IPS-18c (cell line): ENCODE data around the gene ANKRD9.

ENCODE experiments used
- H3K4me3 ChIP-seq: 2 replicates; pipeline ENCODE4 v1.7.0; 2013; ENCODE audit warnings: low read depth, mild to moderate bottlenecking, low read length, moderate library complexity; ENCODE audit not compliant: insufficient read depth
- H3K9me3 ChIP-seq: one replicate; pipeline ENCODE4 v1.6.1; 2013; ENCODE audit warnings: mild to moderate bottlenecking, low read length, moderate library complexity; ENCODE audit not compliant: control insufficient read depth, insufficient read depth

The ANKRD9 gene

DNA sequence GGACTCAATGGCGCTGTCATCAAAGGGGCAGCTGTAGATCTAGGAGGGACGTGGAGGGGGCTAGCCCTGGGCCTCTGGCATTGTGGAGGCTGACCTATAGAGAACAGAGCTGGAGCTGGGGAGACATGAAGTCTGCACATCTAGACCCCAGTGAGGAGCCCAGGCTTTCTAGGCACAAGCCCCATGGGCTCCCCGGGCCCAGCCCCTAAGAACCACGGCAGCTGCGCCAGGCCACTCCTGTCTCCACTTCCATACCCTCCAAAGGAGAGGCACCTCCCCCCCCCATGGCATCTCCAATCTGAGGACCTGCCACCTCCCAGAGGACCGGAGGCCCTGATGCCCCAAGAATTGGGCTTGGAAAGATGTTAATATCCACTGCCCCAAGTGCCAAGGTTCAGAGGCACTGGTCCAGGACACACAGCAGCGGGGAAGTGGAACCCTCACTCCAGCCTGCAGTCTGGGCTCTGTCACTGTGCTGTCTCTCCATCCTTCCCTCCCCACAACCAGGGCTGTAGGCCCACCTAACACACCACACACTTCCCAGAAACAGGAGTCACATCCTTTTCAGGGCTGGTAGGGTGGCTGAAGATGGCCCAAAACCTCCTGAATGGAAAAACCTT is 4.5 kb downstream of the ANKRD9 start:
- H3K9me3 ChIP-seq: no peaks in the 10 kb centered on the region
- no peak overlapping the region for H3K4me3 ChIP-seq

DNA sequence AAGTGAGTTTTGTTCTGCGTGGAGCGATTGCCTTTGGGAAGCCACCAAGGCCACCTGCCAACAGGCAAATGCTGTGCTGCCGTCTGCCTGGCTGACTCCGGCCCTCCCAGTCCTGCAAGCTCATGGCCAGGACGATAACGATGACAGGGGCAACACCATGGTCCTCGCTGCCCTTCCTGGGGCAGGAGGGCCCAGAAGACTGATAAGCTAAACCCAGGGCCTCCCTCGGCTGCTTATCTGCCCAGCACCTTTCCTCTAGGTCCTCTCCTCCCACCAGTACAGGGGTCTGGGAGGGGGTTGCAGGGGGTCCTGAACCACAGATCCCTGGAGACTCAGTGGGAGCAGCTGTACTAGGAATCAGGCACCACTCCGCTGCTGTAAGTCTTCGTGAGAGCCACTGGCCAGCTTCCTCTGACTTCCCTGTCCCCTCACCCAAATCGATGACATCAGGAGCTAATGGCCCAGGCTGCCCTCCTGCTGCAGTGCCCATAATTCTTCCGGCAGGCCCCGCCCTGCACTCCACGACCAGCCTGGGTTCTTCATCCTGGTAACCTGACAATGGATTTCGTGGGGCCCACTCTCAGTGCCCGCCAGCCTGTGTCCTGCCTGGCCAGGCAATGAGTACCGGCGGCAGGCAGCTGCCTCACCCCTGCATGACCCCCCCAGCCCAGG is 5.1 kb downstream of the ANKRD9 start:
- Histone ChIP-seq H3K9me3 (no peaks in the 10 kb centered on the region), H3K4me3 (no peak overlapping the region)

DNA sequence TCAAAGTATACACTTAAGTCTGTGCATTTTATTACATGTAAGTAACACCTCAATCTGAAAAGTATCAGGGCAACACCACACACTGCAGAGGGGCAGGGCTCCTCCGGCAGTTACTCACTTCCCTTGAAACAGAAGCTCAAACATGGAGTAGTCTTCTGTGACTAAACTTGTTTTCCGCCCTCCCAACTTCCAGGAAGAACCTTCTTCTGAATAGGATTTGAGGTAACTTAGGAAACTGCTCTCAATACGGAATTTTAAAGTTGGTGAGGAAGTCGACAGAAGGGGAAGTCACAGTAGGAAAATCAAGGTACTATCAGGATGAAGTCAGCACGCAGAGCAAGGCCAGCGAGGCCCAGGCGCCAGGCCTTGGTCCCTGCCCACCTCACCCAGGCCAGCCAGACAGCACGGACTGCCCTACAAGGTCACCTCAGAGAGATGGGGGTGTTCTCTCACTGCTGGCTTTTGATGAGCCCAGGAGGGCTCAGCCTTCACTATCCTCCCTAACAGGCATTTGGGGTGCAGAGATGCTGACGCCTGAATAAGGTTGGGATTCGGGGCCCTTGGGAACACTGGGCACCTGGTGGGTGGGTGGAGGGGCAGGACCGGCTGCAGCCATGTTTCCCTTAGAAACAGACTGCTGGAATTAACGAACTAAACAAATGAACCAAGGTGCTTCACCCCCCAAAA is 5.8 kb downstream of the ANKRD9 start:
- Histone ChIP-seq H3K9me3 (no peaks in the 10 kb centered on the region), H3K4me3 (no peak overlapping the region)

DNA sequence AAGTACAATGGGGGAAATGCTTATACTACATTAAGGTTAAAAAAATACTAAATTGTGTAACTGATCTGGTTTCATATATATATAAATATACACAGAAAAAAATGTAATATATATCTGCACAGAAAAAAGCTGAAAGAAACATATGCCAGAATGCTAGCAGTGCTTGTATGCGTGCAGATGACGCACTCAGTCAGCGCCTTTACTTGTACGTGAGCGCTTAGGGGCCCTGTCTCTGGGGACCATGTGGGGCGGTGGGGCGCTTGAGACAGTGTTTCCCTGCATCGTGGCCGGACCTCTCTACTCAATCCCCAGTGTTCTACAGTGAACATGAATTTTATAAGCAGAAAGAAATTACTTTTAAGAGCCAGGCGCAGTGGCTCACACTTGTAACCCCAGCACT is 7.0 kb downstream of the ANKRD9 start:
- H3K9me3 ChIP-seq: no peaks in the 10 kb centered on the region
- no peak overlapping the region for H3K4me3 ChIP-seq

DNA sequence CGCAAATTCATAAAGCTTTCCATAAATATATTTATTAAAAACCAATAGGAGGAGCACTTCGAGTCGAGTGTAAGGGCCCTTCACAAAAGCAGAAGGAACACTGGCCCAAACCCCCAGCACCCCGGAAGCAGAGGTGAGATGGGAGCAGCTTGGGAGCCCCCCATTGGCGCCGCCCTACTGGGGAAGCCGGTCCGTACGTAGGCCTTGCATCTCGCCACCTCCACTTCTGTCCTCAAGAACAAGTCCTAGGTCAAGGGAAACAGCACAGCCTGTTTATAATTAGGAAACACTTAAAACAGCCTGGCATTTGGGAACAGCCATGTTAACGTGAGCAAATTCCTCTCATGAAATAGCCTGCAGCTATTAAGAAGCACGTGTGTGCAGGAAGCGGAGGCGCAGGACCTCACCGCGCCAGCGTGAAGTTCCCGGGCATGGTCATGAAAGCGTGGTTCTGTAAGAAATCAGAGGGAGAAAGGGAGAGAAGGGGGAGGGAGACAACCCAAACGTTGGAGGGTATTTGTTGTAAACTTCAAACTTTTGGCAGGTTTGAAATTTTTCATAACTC is 7.7 kb downstream of the ANKRD9 start:
- Histone ChIP-seq H3K9me3 (no peaks in the 10 kb centered on the region), H3K4me3 (no peak overlapping the region)

DNA sequence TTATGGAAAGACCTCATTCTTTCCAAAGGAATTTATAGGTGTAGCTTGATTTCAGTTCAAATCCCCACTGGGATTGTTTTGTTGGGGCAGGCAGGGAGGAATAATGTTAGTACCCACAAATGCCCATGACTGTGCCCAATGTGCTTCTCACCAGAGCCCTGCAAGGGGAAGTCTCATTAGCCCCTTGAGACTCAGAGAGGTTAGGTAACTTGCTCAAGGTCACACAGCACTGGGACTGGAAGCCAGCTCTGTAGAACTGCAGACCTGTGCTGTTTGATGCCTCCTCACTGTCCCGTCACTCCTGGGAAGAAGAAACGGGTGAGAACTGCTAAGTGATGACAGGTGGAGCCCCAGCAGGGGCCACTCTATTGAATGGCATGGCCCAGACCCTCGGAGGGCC is 8.9 kb downstream of the ANKRD9 start:
- Histone ChIP-seq H3K4me3 (no peak overlapping the region), H3K9me3 (no peaks in the 10 kb centered on the region)

DNA sequence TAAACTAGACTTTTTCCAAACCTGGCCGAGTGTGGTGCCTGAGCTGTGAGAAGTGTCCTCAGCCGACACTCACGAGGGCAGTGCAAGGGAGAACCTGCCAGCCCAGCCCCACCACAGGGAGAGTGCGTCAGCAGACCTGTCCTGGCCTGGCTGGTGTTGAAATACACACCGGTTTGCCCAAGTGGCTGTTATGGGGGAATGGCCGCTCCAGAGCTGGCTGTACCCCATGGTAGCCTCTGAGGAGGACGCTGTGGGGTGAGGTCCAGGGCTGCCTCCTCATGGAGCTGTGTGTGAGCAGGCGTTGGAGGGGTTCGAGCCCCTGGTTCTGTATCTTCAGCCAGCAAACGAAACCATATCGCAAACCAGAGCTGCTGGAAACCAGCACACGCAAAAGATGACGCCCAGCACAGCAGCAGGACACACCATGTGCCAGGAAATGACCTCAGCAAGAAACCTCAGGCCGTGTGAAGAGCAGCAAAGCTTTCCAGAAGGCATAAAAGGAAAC is 9.4 kb downstream of the ANKRD9 start:
- Histone ChIP-seq H3K9me3 (no peaks in the 10 kb centered on the region), H3K4me3 (no peak overlapping the region)

DNA sequence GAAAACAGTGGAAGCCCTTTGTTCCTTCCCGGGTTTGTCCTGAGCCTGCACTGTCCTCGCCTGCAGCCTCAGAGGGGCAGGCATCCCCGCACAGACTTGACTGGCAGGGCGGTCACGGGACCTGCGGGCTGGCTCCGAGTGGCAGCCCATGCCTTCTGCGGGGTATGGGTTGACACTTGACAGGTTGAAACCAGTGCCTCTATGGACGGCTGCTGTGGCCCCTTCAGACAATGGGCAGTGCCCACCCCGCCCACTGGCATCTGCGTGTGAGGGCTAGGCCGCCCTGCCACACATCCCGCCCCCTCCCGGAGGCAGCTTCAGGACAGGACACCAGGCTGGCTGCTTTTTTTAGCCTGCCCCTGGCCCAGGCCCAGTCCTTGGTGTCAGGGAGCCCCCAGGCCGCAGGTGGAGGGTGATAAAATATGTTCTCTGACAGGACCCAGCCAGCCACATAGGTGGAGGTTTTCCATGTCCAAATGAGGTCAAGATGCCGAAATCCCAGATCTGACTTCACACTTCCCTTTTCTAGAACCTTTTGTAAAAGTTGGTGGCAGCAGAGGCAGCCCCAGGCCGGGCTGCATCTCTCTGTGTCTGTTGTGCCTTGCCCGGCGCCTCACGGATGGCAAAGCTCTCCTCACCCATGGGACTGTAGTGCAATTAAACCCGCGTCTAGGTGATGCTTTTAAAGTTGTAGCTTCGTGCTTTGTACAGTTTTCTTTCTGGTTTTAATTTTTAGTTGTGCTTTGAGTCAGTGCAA is 10.0 kb downstream of the ANKRD9 start:
- H3K4me3 ChIP-seq: no peak overlapping the region

DNA sequence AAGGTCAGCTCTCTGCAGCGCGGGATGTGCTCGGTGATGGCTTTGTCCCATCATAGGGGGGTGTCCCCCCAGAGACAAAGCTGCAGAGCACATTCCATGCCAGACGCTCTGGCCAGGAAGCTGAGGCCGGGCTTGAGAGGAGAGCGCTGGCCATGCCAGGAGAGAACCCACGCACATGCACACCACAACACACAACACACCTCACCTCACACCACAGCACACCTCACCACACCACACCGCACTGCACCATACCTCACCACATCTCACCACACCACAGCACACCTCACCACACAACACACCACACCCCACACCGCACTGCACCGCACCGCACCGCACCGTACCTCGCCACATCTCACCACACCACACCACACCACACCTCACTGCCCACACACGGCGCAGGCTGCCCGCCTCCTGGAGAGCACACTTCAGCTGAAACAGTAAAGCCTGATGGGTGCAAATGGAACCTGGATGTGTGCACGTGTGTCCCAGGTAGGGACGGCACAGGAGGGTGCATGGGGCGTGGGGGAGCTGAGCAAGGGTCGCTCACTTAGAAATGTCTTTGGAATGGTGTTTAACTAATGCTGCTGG is 10.8 kb downstream of the ANKRD9 start:
- Histone ChIP-seq H3K4me3 (no peak overlapping the region), H3K9me3 (no peaks in the 10 kb centered on the region)

More for the DNA sequence above, 10.0 kb downstream of the ANKRD9 start:
- H3K9me3 ChIP-seq: no peaks in the 10 kb centered on the region

DNA sequence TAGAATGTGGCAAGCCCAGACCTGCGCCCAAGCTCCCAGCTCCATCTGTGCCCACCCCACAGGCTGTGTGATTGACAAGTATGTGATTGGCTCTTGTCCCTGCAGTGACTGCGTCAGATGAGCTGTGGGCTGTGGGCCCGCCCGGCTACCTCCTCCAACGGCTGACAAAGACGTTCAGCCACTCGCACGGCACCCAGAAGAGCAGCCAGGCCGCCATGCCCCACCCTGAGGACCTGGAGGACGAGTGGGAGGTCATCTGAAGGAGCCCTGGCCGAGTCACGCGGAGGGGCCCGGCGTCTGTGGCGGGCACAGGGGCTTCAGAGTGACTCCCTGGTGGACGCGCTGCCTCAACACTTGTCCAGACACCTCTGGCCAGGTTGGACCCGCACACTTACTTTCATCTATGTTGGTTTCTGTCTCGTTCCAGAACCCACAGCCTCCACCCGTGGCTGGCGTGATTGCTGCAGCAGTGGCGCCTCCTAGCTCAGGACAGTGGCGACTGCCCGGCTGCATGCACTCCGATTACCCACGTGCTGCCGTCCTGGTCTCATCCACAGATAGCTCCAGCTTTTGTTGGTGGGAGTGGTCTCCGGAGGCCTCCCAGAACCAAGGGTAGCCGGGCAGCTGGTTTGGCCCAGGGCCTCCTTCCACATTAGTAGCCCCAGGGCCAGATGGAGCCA is 11.4 kb downstream of the ANKRD9 start:
- H3K4me3 ChIP-seq: no peak overlapping the region
- H3K9me3 ChIP-seq: no peaks in the 10 kb centered on the region

DNA sequence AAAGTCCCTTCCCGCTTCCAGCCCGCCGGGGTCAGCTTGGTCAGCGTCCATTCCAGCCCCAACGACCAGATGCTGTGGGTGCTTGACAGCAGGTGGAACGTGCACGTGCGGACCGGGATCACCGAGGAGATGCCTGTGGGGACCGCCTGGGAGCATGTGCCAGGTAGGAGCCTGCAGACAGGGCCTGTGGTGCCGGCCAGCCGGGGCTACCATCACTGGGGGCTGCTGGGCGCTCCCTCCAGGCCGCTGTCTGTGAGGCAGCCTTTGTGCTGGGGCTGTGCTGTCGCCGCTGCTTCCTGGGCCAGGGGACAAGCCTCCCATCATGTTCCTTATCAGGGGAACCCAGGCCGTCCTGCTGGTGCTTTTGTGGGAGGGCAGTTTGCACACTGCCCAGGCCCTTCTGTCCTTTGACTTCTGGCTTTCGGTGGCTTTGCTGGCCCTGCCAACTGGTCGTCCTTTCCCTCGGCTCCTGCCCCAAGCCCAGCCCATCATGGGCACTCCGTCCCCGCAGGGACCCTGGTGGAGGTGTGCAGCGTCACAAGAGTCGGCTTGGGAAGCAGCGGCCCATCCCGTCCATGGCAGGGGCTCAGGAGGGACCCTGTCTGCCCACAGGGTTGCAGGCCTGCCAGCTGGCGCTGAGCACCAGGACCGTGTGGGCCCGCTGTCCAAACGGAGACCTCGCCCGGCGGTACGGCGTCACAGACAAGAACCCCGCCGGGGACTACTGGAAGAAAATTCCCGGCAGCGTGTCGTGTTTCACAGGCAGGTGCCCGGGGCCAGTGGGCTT is 12.4 kb downstream of the ANKRD9 start:
- H3K9me3 ChIP-seq: no peaks in the 10 kb centered on the region
- H3K4me3 ChIP-seq: no peak overlapping the region

DNA sequence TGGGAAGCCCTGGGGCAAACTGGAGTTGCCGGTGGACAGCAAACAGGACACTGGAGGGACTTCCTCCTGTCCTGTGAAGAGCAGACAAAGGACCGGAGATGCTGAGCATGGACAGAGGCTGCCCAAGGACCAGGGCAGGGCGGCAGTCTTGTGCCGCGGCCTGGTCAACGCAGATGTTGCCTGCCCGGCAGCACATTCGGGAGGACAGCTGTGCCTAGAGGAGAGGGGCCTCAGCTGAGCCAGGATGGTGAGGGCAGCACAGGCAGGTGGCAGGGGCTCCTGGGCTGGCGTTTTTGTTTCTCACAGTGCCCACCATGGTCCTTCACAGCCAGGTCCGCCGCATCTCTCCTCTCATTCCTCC is 13.3 kb downstream of the ANKRD9 start:
- Histone ChIP-seq H3K9me3 (no peaks in the 10 kb centered on the region), H3K4me3 (no peak overlapping the region)

DNA sequence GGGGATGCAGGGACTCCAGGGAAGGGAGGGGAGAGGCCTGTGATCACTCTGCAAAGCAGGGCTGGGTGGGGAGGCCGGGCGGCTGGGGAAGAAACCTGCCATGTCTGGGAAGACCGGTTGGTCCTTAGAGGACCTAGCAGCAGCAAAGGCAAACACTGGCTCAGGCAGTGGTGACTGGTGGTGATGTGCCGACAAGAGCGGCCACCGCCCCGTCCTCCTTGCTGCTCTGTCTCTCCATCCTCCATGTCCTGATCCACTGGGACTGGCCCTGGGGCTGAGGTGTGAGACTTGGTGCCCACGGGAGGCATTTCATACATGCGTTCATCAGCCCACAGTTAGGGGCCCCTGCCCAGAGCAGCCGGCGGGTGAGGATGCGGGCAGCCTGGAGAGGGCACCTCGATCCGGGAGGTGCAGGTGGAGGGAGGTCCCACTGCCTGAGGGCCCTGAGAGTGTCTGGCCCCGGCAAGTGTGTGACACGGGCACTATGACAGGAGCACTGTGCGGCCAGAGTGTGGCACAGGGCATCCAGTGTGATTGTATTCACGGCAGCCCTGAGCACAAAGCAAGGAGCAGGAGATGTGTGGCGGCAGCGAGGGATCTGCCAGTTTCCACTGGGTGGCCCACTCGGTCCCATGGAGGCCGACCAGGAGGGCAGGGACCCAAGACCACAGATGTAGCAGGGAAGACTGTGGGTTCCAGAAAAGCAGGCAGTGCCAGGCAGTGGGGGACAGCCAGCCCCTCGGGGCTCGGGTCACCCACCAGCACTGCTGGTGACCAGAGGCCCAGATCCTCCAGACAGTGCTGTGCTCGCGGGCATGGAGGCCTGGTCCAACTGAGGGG is 13.9 kb downstream of the ANKRD9 start:
- Histone ChIP-seq H3K4me3 (no peak overlapping the region), H3K9me3 (no peaks in the 10 kb centered on the region)

DNA sequence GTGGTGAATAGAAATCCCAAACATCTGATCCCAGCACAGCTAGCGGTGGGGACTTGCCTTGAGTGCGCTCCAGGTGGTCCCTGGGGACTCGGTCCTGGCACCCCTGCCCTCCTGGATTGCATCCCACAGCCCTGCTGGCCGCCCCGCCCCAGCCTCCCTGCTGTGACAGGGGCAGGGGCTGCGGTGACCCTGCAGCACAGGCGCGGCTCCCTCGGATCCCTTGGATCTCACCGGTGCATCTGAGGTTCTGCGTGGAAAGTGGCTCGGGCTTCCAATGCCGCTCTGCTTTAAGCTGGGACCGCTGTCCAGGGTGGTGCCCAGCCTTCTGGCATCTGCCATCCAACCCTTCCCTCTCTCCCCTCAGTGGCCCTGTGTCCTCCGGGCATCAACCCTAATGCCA is 16.0 kb downstream of the ANKRD9 start:
- no peaks in the 10 kb centered on the region for H3K9me3 ChIP-seq
- H3K4me3 ChIP-seq: no peak overlapping the region

DNA sequence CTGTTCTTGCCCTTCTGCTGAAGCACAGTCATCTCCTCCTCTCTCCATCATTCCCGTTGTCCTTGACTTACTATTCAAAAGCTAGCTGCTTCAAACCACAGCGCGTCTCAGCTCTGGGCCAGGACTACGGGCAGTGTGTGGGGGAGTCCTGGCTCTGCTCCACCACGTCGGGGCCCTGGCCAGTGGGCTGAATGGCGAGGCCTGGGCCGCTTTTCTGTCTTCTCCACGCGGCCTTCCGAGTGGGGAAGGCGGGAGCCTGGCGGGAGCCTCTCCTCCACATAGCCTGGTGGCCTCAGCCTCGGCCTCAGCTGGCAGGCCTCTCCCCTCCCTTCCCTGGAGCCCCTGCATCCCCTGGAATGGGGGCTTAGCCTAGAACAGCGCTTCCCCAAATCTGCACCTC is 16.5 kb downstream of the ANKRD9 start:
- no peak overlapping the region for H3K4me3 ChIP-seq

More for the DNA sequence above, 16.5 kb downstream of the ANKRD9 start:
- no peaks in the 10 kb centered on the region for H3K9me3 ChIP-seq
